ENCODE results near the gene RBP7. TPM values are rescaled to one million over a fixed set of nuclear protein-coding genes. Genes with fewer than 3 reads are reported as not detected.

RBP7 gene
- total RNA-seq, 1 experiment from 2014 or later = 11.7 TPM

DNA sequence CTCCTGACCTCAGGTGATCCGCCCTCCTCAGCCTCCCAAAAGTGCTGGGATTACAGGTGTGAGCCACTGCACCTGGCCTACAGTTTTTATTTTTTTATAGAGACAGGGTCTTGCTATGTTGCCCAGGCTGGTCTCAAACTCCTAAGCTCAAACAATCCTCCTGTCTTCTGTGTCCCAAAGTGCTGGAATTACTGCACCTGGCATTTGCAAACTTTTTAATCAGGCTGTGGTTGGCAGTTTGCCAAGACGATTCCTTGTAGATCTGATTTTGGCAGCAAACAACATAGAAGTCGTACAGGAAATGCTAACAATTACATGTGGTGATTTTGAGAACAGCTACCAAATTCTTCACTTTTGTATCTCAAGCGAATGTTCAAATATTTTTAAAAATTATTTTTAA, 10.1 kb downstream of the RBP7 start:
- TF ChIP-seq CTCF (IDR thresholded peaks at IDR 0.05; ENCODE audit: insufficient read depth in 1 of 2, low read depth in 1 of 2, low read length in 1 of 2, severe bottlenecking in 1 of 2, unreplicated experiment in 1 of 2) = no peak
- Mint-ChIP-seq H3K36me3 (ENCODE audit: insufficient read depth, unreplicated experiment) (no peaks in the 10 kb centered on the region), H3K27ac (ENCODE audit: unreplicated experiment) (no peak overlapping the region), H3K4me3 (ENCODE audit: unreplicated experiment) (no peak overlapping the region), H3K27me3 (ENCODE audit: insufficient read depth, unreplicated experiment) (no peaks in the 10 kb centered on the region), H3K9me3 (ENCODE audit: unreplicated experiment) (no peaks in the 10 kb centered on the region), H3K4me1 (ENCODE audit: low read depth, unreplicated experiment) (no peaks in the 10 kb centered on the region)
- ChIA-PET CTCF (no interaction called here), POLR2A (no interaction called here)
- intact Hi-C loops (cut with micrococcal nuclease; ENCODE audit: unreplicated experiment) = no loop called here
- Histone ChIP-seq H3K9me3 (no peaks in the 10 kb centered on the region), H3K4me1 (no peaks in the 10 kb centered on the region), H3K36me3 (ENCODE audit: control insufficient read depth, insufficient read depth, low read length) (no peaks in the 10 kb centered on the region), H3K4me3 (ENCODE audit: low read depth, low read length) (no peak overlapping the region), H3K27me3 (replicated peaks; ENCODE audit: control insufficient read depth, insufficient read depth, low read length) (no peaks in the 10 kb centered on the region)
- no TSS peak for BruUV-seq (replicated peaks)
- no peak for DNase-seq

- H3K4me1 Mint-ChIP-seq (ENCODE audit: low read depth, unreplicated experiment) = no peaks in the 10 kb centered on the region
- Histone ChIP-seq H3K9me3 (no peaks in the 10 kb centered on the region), H3K4me3 (ENCODE audit: low read depth, low read length) (no peak overlapping the region), H3K4me1 (no peaks in the 10 kb centered on the region), H3K27me3 (replicated peaks; ENCODE audit: control insufficient read depth, insufficient read depth, low read length) (no peaks in the 10 kb centered on the region), H3K36me3 (ENCODE audit: control insufficient read depth, insufficient read depth, low read length) (no peaks in the 10 kb centered on the region)
- no TSS peak for BruUV-seq (replicated peaks)
- no peak for TF ChIP-seq CTCF (IDR thresholded peaks at IDR 0.05; ENCODE audit: insufficient read depth in 1 of 2, low read depth in 1 of 2, low read length in 1 of 2, severe bottlenecking in 1 of 2, unreplicated experiment in 1 of 2)
- H3K36me3 Mint-ChIP-seq (ENCODE audit: insufficient read depth, unreplicated experiment) = no peaks in the 10 kb centered on the region
- H3K9me3 Mint-ChIP-seq (ENCODE audit: unreplicated experiment) = no peaks in the 10 kb centered on the region
- no peaks in the 10 kb centered on the region for H3K27me3 Mint-ChIP-seq (ENCODE audit: insufficient read depth, unreplicated experiment)
- POLR2A ChIA-PET = no interaction called here
- CTCF ChIA-PET = interaction anchor here (0.6 kb wide), 1 partner anchor 58 kb away, joined by 3 read pairs; no protein-coding TSS in a partner anchor
- no peak for DNase-seq
- H3K27ac Mint-ChIP-seq (ENCODE audit: unreplicated experiment) = no peak overlapping the region
- H3K4me3 Mint-ChIP-seq (ENCODE audit: unreplicated experiment) = no peak overlapping the region
- intact Hi-C loops (cut with micrococcal nuclease; ENCODE audit: unreplicated experiment) = no loop called here
These were observed 17.0 kb downstream of the RBP7 start for GRCh38 chr1:10014016-10014415.

DNA sequence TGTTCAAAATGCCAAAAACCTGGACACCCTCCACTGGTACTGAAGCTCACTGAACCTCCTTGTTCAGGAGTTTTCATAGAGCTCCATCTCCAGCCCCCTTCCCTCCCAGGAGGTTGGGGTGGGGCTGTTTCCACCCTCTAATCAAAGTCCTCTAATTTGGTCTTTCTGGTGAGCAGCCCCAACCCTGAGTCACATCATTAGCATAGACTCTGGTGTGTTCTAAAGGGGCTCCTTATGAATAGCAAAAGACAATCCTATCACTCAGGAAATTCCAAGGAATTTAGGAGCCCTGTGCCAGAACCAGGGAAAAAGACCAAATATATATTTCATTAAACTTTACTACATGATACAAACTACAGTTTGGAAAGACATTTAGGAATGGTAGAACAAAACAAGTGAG, 22.5 kb downstream of the RBP7 start:
- no peak overlapping the region for H3K27ac Mint-ChIP-seq (ENCODE audit: unreplicated experiment)
- H3K4me3 ChIP-seq (ENCODE audit: low read depth, low read length) = no peak overlapping the region
- no peaks in the 10 kb centered on the region for H3K4me1 Mint-ChIP-seq (ENCODE audit: low read depth, unreplicated experiment)
- intact Hi-C loops (cut with micrococcal nuclease; ENCODE audit: unreplicated experiment) = no loop called here
- peaks cover 2% of the 10 kb centered on the region; the same call in 1 of the 2 replicates for H3K4me1 ChIP-seq
- no peak overlapping the region for H3K4me3 Mint-ChIP-seq (ENCODE audit: unreplicated experiment)
- no peak for TF ChIP-seq CTCF (IDR thresholded peaks at IDR 0.05; ENCODE audit: insufficient read depth in 1 of 2, low read depth in 1 of 2, low read length in 1 of 2, severe bottlenecking in 1 of 2, unreplicated experiment in 1 of 2)
- BruUV-seq (replicated peaks) = no TSS peak
- H3K27me3 ChIP-seq (replicated peaks; ENCODE audit: control insufficient read depth, insufficient read depth, low read length) = no peaks in the 10 kb centered on the region
- H3K27me3 Mint-ChIP-seq (ENCODE audit: insufficient read depth, unreplicated experiment) = no peaks in the 10 kb centered on the region
- H3K9me3 ChIP-seq = no peaks in the 10 kb centered on the region
- H3K36me3 Mint-ChIP-seq (ENCODE audit: insufficient read depth, unreplicated experiment) = no peaks in the 10 kb centered on the region
- DNase-seq = no peak
- no peaks in the 10 kb centered on the region for H3K9me3 Mint-ChIP-seq (ENCODE audit: unreplicated experiment)
- ChIA-PET CTCF (no interaction called here), POLR2A (no interaction called here)
- H3K36me3 ChIP-seq (ENCODE audit: control insufficient read depth, insufficient read depth, low read length) = no peaks in the 10 kb centered on the region

Data from Caco-2 (cell line).